Lower leg skin (tissue), 4 donors: Measurements from ENCODE around the gene COPB1. TPM values are rescaled to one million over a fixed set of nuclear protein-coding genes. Genes with fewer than 3 reads are reported as not detected.

Experiments used
- DNase-seq, 2 donors: peaks; one replicate each; pipeline ENCODE4 v3.0.0-alpha.2; 2019; ENCODE audit warnings: low spot score in 2 of 2
- H3K4me3 ChIP-seq: fragments of 200-600 bp; sonication (generic); 2 replicates; pipeline ENCODE4 v1.5.1; 2017; ENCODE audit warnings: mild to moderate bottlenecking, low read depth; ENCODE audit not compliant: poor library complexity, severe bottlenecking
- CTCF ChIP-seq, 3 donors: fragments of 450-650 bp; IDR thresholded peaks; one replicate each; pipeline ENCODE4 v1.5.1; 2016; ENCODE audit warnings: antibody characterized with exemption in 3 of 3, mild to moderate bottlenecking in 3 of 3, moderate library complexity in 2 of 3
- POLR2A ChIP-seq, 2 donors: fragments of 450-650 bp; IDR thresholded peaks; one replicate each; pipeline ENCODE4 v1.6.1; 2016 to 2017; ENCODE audit warnings: antibody characterized with exemption in 2 of 2, mild to moderate bottlenecking in 1 of 2, moderate library complexity in 1 of 2
- WGBS, 2 donors: methylation state at CpG; one replicate each; pipeline ENCODE4 v1.1.5; 2018; 5-methylcytosine and 5-hydroxymethylcytosine counted together
- intact Hi-C: fragments of 100-400 bp; cut with DNase I; formaldehyde crosslinking; loops from one replicate; pipeline ENCODE4 v1.15.0; 2023; ENCODE audit warnings: low total_unique reads
- total RNA-seq, 4 donors: library from RNA; depleted of rRNA; stranded (reverse); fragments of >200 nt; gene quantifications; one replicate each; pipeline ENCODE4 v1.1.0, GENCODE V29; 2016

Gene COPB1
- total RNA-seq, 4 donors from 2014 or later = 59.8 to 74.8 (median 65.0) TPM

DNA sequence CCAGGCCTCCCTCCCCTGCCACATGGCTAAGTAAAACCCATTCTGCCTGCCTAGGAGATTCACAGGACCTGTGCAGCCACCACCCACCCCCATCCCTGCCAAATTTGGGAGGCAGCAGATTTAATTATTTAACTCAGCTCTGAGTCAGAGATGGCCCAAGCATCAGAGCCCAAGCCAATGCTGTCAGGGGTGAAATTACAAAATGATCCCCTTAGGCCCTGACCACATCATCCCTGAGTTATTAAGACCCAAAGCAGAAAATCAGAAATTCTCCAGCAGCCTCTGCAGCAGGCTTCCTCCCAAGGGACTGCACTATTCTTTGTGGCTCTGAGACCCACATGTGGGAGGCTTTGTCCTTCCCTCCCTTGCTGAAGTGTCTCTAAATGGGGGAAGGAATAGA lies 87.8 kb downstream of the COPB1 start:
- no peak overlapping the region for H3K4me3 ChIP-seq
- intact Hi-C loops = no loop called here
- TF ChIP-seq POLR2A (IDR thresholded peaks at IDR 0.05) (no peak), CTCF (IDR thresholded peaks at IDR 0.05) (no peak)
- DNase-seq = peak; percentile 59 to 88

- H3K4me3 ChIP-seq = no peak overlapping the region
- no peak for DNase-seq
- WGBS, 2 donors = 52 to 56% methylated on average over 3 of the region's 3 CpGs
- TF ChIP-seq POLR2A (IDR thresholded peaks at IDR 0.05) (no peak), CTCF (IDR thresholded peaks at IDR 0.05) (no peak)
- intact Hi-C loops = loop anchor here (5.0 kb wide), 1 partner anchor 1767 kb away; no protein-coding TSS in a partner anchor
These were observed 89.7 kb downstream of the COPB1 start for GRCh38 chr11:14409891-14410290.

DNA sequence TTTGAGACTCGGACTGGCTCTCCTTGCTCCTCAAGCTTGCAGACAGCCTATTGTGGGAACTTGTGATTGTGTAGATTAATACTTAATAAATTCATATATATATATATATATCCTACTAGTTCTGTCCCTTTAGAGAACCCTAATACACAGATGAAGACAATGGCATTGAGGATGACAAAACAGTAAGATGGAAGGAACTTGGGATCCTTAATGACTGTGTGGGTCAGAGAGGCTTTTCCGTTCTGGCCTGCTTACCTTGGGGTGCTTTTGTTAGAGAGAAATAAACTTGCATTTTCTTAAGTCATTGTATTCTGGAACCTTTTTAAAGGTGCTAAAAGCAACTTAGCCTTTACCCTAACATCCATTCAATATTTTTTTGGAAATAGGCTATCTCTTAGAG lies 91.0 kb downstream of the COPB1 start:
- TF ChIP-seq POLR2A (IDR thresholded peaks at IDR 0.05) (no peak), CTCF (IDR thresholded peaks at IDR 0.05) (no peak)
- DNase-seq = no peak
- intact Hi-C loops = loop anchor here (5.0 kb wide), 1 partner anchor 1769 kb away; no protein-coding TSS in a partner anchor
- H3K4me3 ChIP-seq = no peak overlapping the region
- 94 to 96% methylated on average over 2 of the region's 2 CpGs for WGBS, 2 donors

Other genes starting within 250 kb of the COPB1 start
- 10 to 100 TPM; 26.4 to 36.7 (median 31.8) TPM for gene RRAS2, start 140.6 kb downstream of the COPB1 start, total RNA-seq
- gene PSMA1, start 20.6 kb upstream of the COPB1 start, total RNA-seq = 100 to 1,000 TPM in 1 of 4 donors, 10 to 100 TPM in 3; 73.7 to 103 (median 86.0) TPM
- 1 to 10 TPM in 3 of 4 donors, under 1 TPM in 1; 0.88 to 4.3 (median 2.1) TPM for gene PDE3B, start 144.0 kb upstream of the COPB1 start, total RNA-seq